Pons (tissue), 1 donor: Measurements from ENCODE around the gene GPR142.
A peak's percentile ranks its signal among the peaks of the same experiment; 100 is the strongest.

ENCODE experiments used
- DNase-seq: peaks from one replicate; pipeline ENCODE4 v3.0.0-alpha.2; 2016; ENCODE audit warnings: low spot score

The GPR142 gene

DNA sequence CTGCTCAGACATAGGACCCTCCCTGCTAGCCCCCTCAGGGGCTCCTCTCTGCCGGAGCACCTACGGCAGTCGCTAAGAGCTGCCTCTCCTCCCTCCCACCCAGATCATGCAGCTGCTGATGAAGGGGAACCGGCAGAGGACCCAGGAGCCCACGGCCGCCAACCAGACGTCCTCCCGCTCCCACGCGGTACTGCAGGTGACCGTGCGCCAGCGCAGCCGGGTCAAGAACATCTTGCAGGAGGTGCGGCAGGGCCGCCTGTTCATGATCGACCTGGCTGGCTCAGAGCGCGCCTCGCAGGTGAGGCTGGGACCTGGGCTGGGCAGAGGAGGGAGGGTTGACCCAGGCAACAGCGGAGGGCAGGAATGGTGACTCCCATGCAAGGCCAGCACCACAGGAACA, 22.6 kb upstream of the GPR142 start:
- DNase-seq: no peak

GRCh38 chr17:74345433-74346241, 21.7 kb upstream of the GPR142 start:
- DNase-seq: no peak

DNA sequence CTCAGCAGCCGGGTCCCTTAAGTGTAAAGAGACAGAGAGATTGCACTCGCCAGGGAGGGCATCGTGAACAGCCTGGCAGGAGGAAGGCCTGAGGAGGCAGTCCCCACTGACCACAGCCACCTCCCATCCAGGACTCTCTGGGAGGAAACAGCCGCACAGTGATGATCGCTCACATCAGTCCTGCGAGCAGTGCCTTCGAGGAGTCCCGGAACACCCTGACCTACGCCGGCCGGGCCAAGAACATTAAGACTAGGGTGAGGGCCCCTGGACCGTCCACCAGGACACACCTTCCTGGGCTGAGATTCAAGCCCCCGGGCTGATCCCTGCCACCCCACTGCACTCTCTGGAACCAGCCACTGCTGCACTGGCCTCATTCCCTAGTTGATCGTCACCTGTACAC, 19.7 kb upstream of the GPR142 start:
- no peak for DNase-seq

GRCh38 chr17:74349120-74349519, 18.2 kb upstream of the GPR142 start:
- no peak for DNase-seq

DNA sequence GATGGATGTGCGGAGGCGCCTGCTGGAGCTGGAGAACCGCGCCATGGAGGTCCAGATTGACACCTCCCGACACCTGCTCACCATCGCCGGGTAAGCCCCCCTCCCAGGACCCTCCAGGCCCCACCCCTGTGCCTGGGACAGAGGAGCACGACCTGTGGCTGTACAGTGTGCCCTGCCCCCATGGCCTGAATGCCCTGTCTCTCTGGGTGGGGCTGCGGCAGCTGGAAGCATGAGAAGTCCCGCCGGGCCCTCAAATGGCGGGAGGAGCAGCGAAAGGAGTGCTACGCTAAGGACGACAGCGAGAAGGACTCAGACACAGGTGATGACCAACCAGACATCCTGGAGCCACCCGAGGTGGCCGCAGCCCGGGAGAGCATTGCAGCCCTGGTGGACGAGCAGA, 16.8 kb upstream of the GPR142 start:
- no peak for DNase-seq

DNA sequence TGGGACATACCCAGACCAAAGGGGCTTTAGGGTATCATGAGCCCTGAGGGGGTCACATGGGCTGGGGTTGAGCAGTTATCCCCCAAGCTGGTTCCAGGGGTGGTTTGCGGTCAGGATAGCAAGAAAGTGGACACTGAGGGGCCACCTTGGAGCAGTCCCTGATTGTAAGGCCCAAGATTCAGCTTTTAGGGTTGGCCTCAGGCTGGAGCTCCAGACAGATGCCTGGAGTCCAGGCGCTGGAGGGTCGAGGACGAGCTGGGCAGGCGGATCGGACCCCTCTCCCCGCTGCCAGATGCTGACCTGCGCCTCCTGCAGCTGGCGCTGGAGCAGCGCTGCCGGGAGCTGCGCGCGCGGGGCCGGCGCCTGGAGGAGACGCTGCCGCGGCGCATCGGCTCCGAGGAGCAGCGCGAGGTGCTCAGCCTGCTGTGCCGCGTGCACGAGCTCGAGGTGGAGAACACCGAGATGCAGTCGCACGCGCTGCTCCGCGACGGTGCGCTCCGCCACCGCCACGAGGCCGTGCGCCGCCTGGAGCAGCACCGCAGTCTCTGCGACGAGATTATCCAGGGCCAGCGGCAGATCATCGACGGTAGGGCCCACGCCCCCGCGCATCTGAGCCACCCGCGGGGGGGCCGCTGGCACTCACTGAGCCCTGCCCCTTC, 15.6 kb upstream of the GPR142 start:
- DNase-seq: no peak

- DNase-seq: no peak
Measured at GRCh38 chr17:74353446-74354060, 13.8 kb upstream of the GPR142 start.

DNA sequence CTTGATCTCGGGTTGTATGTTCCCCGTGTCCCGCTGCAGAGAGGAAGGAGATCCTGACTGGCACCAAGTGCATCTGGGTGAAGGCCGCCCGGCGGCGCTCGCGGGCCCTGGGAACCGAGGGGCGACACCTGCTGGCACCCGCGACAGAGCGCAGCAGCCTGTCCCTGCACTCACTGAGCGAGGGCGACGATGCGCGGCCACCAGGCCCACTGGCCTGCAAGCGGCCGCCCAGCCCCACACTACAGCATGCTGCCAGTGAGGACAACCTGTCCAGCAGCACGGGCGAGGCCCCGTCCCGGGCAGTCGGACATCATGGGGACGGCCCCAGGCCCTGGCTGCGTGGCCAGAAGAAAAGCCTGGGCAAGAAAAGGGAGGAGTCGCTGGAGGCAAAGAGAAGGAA, 13.2 kb upstream of the GPR142 start:
- DNase-seq: no peak

DNA sequence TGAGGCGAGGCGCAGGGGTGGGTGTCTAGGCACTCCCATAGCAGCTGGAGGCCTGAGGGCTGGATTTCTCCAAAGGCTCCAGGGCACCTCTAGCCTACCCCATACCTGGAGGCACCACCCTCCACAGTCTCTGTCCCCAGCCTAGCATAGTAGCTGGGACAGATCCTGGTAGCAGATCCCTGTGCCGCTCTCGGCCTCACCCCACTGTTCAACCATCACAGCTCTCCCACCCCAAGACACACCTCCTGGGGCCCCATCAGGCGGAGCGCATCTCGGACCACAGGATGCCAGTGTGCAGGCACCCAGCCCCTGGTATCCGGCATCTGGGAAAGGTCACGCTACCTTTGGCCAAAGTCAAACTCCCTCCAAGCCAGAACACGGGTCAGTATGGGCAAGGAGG, 12.7 kb upstream of the GPR142 start:
- no peak for DNase-seq

- DNase-seq: no peak
Measured at GRCh38 chr17:74355065-74355464, 12.2 kb upstream of the GPR142 start.

DNA sequence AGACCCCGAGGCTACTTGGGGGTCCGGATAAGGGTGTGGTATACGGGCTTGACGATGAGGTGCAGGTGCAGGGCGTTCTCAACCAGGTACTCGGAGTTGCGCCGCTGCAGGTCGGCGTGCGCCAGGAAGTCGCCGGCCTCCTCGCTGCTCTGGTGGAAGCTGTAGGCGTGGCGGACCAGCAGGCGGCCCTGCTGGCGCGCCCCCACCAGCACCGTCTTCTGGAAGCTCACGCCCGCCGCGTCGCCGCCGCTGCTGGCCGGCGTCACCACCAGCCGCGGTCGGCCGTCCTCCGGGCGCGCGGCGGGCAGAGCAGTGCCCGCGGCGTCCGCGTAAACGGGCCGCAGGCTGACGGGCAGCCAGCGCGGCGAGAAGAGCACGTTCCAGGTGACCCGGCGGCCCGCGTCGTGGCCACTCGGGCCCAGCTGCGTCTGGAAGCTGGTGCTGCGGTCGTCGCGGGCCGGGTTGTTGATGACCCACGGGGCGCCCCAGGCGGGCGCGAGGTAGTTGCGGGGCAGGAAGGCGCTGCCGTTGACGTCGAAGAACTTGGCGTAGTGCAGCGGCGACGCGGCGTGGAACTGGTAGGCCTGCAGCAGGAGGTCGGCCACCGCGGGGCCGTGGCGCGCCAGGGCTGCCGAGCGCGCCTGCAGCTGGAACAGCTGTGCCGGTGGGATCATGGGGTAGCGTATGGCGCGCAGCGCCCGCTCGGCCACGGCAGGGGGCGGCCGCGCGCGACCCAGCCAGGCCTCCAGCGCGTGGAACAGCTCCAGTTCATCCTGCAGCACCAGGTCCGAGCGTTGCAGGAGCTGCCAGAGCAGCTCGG, 10.4 kb upstream of the GPR142 start:
- DNase-seq: no peak

- DNase-seq: no peak
Measured at GRCh38 chr17:74357466-74357809, 9.9 kb upstream of the GPR142 start.

GRCh38 chr17:74358697-74359096, 8.6 kb upstream of the GPR142 start:
- DNase-seq: no peak

DNA sequence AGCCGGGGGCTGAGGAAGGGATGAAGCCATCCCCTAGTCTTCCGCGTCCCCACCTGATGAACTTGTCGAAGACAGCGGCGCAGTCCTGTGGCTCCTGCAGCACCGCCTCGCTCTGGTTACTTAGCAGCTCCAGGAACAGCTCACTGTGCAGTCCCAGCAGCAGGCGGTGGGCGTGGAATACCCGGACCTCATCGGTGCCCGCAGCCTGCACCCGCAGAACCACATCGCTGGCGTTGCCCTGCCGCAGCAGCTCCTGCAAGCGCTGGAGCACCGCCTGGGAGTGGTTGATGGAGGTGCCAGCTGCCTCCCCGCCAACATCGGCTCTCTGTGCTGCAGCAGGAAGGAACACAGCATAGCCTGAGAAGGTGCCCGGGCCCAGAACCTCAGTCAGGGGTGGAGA, 7.4 kb upstream of the GPR142 start:
- DNase-seq: no peak

DNA sequence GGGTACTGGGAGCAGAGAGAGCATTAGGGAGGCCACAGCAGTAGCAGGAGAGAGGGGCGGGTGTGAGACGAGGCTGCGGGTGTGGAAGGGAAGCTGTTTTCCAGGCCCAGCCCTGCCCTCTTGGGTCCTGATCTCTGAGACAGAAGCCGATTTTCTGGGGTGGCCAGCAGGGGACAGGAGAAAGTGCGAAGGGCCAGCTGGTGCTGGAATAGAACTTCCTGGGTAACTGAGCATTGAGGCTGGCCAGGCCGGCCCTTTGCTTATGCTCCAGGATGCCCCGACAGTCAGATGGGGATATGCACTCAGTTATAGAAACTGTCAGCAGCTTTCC, 6.4 kb upstream of the GPR142 start:
- DNase-seq: no peak

- DNase-seq: peak; percentile 65
Measured at GRCh38 chr17:74361230-74362068, 5.9 kb upstream of the GPR142 start, which contains the start of gene BTBD17. BTBD17 (minus strand) TSS chr17:74361868; CDS start chr17:74361819, 49 bp downstream.

GRCh38 chr17:74362069-74362405, 5.3 kb upstream of the GPR142 start:
- no peak for DNase-seq

DNA sequence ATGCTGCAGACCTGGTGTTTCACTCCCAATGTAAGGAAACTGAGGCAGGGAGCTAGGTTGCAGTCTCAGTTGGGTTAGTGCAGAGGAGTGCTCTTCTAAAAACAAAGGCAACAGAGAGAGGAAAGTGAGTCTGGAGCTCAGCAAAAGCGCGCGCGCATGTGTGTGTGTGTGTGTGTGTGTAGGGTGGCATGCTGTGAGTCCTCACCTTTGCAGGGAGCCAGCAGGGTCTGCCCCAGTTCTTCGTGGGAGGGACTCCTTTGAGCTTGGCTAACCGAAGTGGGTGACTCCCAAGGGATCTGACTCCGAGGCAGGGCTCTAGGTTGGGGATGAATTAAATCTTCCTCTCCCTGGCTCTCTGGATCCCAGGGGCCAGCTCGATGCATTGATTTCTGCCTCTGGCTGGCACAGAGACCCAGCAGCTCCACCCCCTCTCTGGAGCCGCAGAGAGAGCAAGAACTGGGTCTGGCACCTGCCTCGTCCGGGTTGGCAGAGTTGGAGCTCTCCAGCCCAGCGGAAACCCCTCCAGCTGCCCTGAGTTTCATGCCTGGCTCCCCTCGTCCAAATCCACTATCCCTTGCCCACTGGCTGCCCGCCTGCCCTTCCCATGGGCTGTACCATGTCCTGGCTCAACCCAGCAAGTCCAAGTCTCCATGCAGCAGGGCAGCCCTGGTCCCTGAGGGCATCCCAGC, 4.4 kb upstream of the GPR142 start:
- DNase-seq: peak; percentile 30

- DNase-seq: peak; percentile 81
Measured at GRCh38 chr17:74368341-74369081, 1.2 kb downstream of the GPR142 start.

DNA sequence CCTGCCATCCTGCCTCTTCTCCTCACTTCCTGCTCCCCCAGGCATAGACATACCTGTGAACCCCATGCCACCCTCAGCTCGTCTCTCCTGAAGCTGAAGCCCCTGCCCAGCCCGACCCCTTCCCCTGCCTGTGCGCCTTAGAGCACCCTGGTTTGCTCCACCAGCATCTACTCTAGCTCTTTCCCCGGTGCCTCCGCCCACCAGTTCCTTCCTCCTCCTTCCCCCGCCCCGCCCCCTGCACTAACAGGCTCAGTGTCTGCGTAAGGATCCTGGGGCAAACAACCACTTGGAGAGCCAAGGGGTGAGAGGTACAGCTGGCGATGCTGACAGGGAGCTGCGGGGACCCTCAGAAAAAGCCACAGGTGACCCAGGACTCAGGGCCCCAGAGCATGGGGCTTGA, 1.9 kb downstream of the GPR142 start:
- DNase-seq: no peak
